Endothelial cell of umbilical vein (primary cell): ENCODE measurements around the gene TPH2. TPM values are rescaled to one million over a fixed set of nuclear protein-coding genes. Genes with fewer than 3 reads are reported as not detected.

Source experiments
- BruUV-seq: library from RNA; stranded (reverse); fragments of 400-500 nt; replicated peaks from 2 replicates; lab custom pipeline; 2021; lab: Mats Ljungman, UMichigan
- CTCF ChIA-PET: fragments of 300-600, 350-600 bp; sonication (Branson Sonifier 250); formaldehyde crosslinking; loops from one replicate; lab custom pipeline; 2021; ENCODE audit warnings: antibody characterized with exemption, inconsistent platforms; lab: Charles Lee
- POLR2A ChIA-PET: fragments of 300-600, 350-600 bp; sonication (Branson Sonifier 250); formaldehyde crosslinking; loops from one replicate; lab custom pipeline; 2021; ENCODE audit warnings: antibody characterized with exemption, inconsistent platforms; lab: Charles Lee
- DNase-seq: peaks from one replicate; pipeline ENCODE4 v3.0.0-alpha.2; 2011; ENCODE audit warnings: low read depth, low spot score
- FAIRE-seq: peaks from 2 replicates; lab custom pipeline; 2011; peaks lifted over from hg19 to GRCh38; lab: Jason Lieb, UNC
- H2AFZ ChIP-seq: 2 replicates; pipeline ENCODE4 v1.6.0; 2012; ENCODE audit warnings: low read depth, low read length, control low read depth, inconsistent platforms
- H3K27ac ChIP-seq: 2 replicates; pipeline ENCODE4 v1.5.1; 2011; ENCODE audit warnings: low read depth, mild to moderate bottlenecking, control low read depth, low read length, moderate library complexity; ENCODE audit not compliant: insufficient read depth
- H3K27me3 ChIP-seq, 2 experiments: 2 replicates each; pipeline versions ENCODE4 v1.6.0 to v1.6.1; 2011; ENCODE audit warnings: low read length in 2 of 2, mixed read lengths in 1 of 2; ENCODE audit not compliant: control insufficient read depth in 2 of 2, insufficient read depth in 2 of 2
- H3K36me3 ChIP-seq, 2 experiments: 2 replicates in 1 of 2; 3 replicates in 1 of 2; pipeline ENCODE4 v1.5.1; 2011; ENCODE audit warnings: low read length in 2 of 2, mild to moderate bottlenecking in 1 of 2, moderate library complexity in 1 of 2; ENCODE audit not compliant: control insufficient read depth in 2 of 2, insufficient read depth in 2 of 2; ENCODE audit errors: extremely low read depth in 1 of 2
- H3K4me1 ChIP-seq: 3 replicates; pipeline ENCODE4 v1.5.1; 2011; ENCODE audit warnings: mild to moderate bottlenecking, low read length; ENCODE audit not compliant: control insufficient read depth, insufficient read depth; ENCODE audit errors: extremely low read depth
- H3K4me2 ChIP-seq: 2 replicates; pipeline ENCODE4 v1.6.1; 2011; ENCODE audit warnings: low read length, control low read depth, mixed read lengths; ENCODE audit not compliant: insufficient read depth
- H3K4me3 ChIP-seq, 3 experiments: fragments of 200-600 bp in 1 of 3; sonication (generic), shearing (Covaris generic) in 1 of 3; replicated peaks in 1 of 3; 2 replicates each; pipeline ENCODE4 v1.5.1; 2011 to 2016; ENCODE audit warnings: control low read depth in 3 of 3, low read length in 3 of 3, mild to moderate bottlenecking in 2 of 3, inconsistent platforms in 1 of 3, low read depth in 1 of 3, moderate library complexity in 1 of 3; ENCODE audit not compliant: insufficient read depth in 1 of 3
- H3K79me2 ChIP-seq: 2 replicates; pipeline ENCODE4 v1.6.0; 2012; ENCODE audit warnings: low read length, inconsistent platforms; ENCODE audit not compliant: control insufficient read depth, insufficient read depth
- H3K9ac ChIP-seq: replicated peaks from 2 replicates; pipeline ENCODE3; 2011; ENCODE audit warnings: low read length, control low read depth; ENCODE audit not compliant: insufficient read depth; ENCODE audit errors: extremely low read depth
- H3K9me1 ChIP-seq: replicated peaks from 3 replicates; pipeline ENCODE4 v1.6.0; 2011; ENCODE audit warnings: mild to moderate bottlenecking, low read length; ENCODE audit not compliant: control insufficient read depth, insufficient read depth; ENCODE audit errors: extremely low read depth
- H3K9me3 ChIP-seq: replicated peaks from 2 replicates; pipeline ENCODE4 v1.5.1; 2012; ENCODE audit warnings: low read length, inconsistent platforms; ENCODE audit not compliant: control insufficient read depth, insufficient read depth
- H4K20me1 ChIP-seq: replicated peaks from 2 replicates; pipeline ENCODE3; 2011; ENCODE audit warnings: mild to moderate bottlenecking, low read length; ENCODE audit not compliant: control insufficient read depth, insufficient read depth; ENCODE audit errors: extremely low read depth
- EZH2 ChIP-seq: IDR thresholded peaks from 2 replicates; pipeline ENCODE4 v1.6.1; 2012; ENCODE audit warnings: borderline replicate concordance, low read depth, mild to moderate bottlenecking, moderate library complexity, low read length, inconsistent platforms; ENCODE audit not compliant: severe bottlenecking
- FOS ChIP-seq: IDR thresholded peaks from 2 replicates; pipeline ENCODE4 v1.6.1; 2011; ENCODE audit warnings: mild to moderate bottlenecking, low read length, moderate library complexity, borderline replicate concordance; ENCODE audit not compliant: insufficient read depth
- GATA2 ChIP-seq: IDR thresholded peaks from 2 replicates; pipeline ENCODE4 v1.7.0; 2011; ENCODE audit warnings: low read depth, mild to moderate bottlenecking, moderate library complexity, mixed read lengths, low read length; ENCODE audit not compliant: insufficient read length, insufficient read depth
- JUN ChIP-seq: IDR thresholded peaks from 2 replicates; pipeline ENCODE4 v1.6.1; 2011; ENCODE audit warnings: borderline replicate concordance, low read depth; ENCODE audit not compliant: insufficient read length, insufficient read depth
- MYC ChIP-seq: IDR thresholded peaks from one replicate; pipeline ENCODE4 v1.6.1; 2011; ENCODE audit warnings: mild to moderate bottlenecking, low read depth, low read length
- POLR2A ChIP-seq: IDR thresholded peaks from 2 replicates; pipeline ENCODE4 v1.6.1; 2012; ENCODE audit warnings: low read depth, mild to moderate bottlenecking, control low read depth, low read length
- POLR2AphosphoS5 ChIP-seq: IDR thresholded peaks from 2 replicates; pipeline ENCODE4 v1.6.1; 2012; ENCODE audit warnings: low read depth, mild to moderate bottlenecking, control low read depth, low read length, moderate library complexity; ENCODE audit not compliant: insufficient read depth
- dilution Hi-C: fragments of 300-500 bp; cut with MboI; formaldehyde crosslinking; loops from one replicate; pipeline ENCODE4 v1.15.0; 2019; ENCODE audit warnings: low sequenced_read_pairs; ENCODE audit not compliant: extremely low pct_ligation_motif_present
- intact Hi-C: fragments of 100-400 bp; cut with micrococcal nuclease; formaldehyde crosslinking; loops from one replicate; pipeline ENCODE4 v1.10.0; 2022
- polyA plus RNA-seq, 4 experiments: library from polyadenylated mRNA; depleted of rRNA in 3 of 4; stranded (reverse) in 3 of 4; unstranded in 1 of 4; fragments of >200 nt; gene quantifications; 2 replicates each; pipeline versions ENCODE4 v1.2.1 to v1.2.3, GENCODE V29; 2011 to 2012; ENCODE audit warnings: missing spikeins in 1 of 4
- total RNA-seq: library from RNA; stranded (reverse); gene quantifications from 2 replicates; pipeline ENCODE4 v1.2.3, GENCODE V29; 2021
- TF ChIP-seq, protein P1 (sequence below), 2 donors: IDR thresholded peaks; 1 replicate in 1 of 2; 2 replicates in 1 of 2; pipeline ENCODE4 v1.5.1; 2011; ENCODE audit warnings: low read length in 2 of 2, mild to moderate bottlenecking in 2 of 2, moderate library complexity in 2 of 2, control low read depth in 1 of 2, inconsistent platforms in 1 of 2, low read depth in 1 of 2; ENCODE audit not compliant: insufficient read depth in 1 of 2; ENCODE audit errors: extremely low read depth in 1 of 2
- TF ChIP-seq, protein P2 (sequence below): IDR thresholded peaks from 2 replicates; pipeline ENCODE4 v1.6.1; 2011; ENCODE audit not compliant: insufficient read depth, insufficient read length

Gene TPH2
- total and polyA plus RNA-seq, 2 donors (not counting 3 experiments of a cell fraction or from before 2014, with no cell fraction given), result not detected

DNA sequence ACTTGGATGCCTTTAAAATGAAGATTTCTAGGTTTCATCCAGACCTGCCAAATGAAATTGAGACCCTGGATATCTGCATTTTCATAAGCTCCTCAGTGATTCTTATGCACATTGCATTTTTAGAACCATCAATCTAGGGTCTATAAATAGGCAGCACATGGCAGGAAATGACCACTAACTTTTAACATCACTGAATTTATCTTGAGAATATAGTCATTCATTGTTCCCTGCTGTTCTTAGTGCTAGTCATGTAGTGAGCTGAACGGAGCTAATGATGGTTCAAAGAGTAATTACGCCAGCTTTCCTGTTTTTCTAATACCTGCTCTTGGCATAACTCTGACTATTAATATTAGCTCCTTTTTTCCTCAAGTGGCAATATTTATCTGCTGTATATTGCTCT, 91.6 kb downstream of the TPH2 start:
- ChIA-PET POLR2A (no interaction called here), CTCF (interaction anchor here (1.7 kb wide), 1 partner anchor 11 kb away, joined by 4 read pairs; no protein-coding TSS in a partner anchor)
- Histone ChIP-seq H3K4me2 (no peak overlapping the region), H3K9me1 (no peaks in the 10 kb centered on the region), H3K79me2 (no peaks in the 10 kb centered on the region), H2AFZ (no peak overlapping the region), H4K20me1 (no peaks in the 10 kb centered on the region), H3K27me3 (no peaks in the 10 kb centered on the region), H3K4me3 (no peak overlapping the region), H3K9ac (no peak overlapping the region), H3K9me3 (no peaks in the 10 kb centered on the region), H3K36me3 (no peaks in the 10 kb centered on the region), H3K27ac (no peak overlapping the region), H3K4me1 (no peaks in the 10 kb centered on the region)
- TF ChIP-seq GATA2 (no peak), JUN (no peak), FOS (no peak), MYC (no peak), POLR2AphosphoS5 (no peak), EZH2 (no peak), POLR2A (no peak)
- TF ChIP-seq, protein P1, sequence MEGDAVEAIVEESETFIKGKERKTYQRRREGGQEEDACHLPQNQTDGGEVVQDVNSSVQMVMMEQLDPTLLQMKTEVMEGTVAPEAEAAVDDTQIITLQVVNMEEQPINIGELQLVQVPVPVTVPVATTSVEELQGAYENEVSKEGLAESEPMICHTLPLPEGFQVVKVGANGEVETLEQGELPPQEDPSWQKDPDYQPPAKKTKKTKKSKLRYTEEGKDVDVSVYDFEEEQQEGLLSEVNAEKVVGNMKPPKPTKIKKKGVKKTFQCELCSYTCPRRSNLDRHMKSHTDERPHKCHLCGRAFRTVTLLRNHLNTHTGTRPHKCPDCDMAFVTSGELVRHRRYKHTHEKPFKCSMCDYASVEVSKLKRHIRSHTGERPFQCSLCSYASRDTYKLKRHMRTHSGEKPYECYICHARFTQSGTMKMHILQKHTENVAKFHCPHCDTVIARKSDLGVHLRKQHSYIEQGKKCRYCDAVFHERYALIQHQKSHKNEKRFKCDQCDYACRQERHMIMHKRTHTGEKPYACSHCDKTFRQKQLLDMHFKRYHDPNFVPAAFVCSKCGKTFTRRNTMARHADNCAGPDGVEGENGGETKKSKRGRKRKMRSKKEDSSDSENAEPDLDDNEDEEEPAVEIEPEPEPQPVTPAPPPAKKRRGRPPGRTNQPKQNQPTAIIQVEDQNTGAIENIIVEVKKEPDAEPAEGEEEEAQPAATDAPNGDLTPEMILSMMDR (IDR thresholded peaks at IDR 0.05; ENCODE audit: extremely low read depth in 1 of 2, insufficient read depth in 1 of 2, low read depth in 1 of 2, low read length in 2 of 2), result no peak
- TF ChIP-seq, protein P2, sequence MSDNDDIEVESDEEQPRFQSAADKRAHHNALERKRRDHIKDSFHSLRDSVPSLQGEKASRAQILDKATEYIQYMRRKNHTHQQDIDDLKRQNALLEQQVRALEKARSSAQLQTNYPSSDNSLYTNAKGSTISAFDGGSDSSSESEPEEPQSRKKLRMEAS, result no peak
- DNase-seq (no peak), FAIRE-seq (no peak)
- dilution Hi-C loops, result no loop called here
- intact Hi-C loops, result no loop called here
- no TSS peak for BruUV-seq
